GM21529 (cell line): Measurements from ENCODE around the gene PRKAR2B.

Experiments used
- ATAC-seq: cut with Tn5 transposase; IDR thresholded peaks from one replicate; pipeline ENCODE4 v1.9.1; 2021; ENCODE audit not compliant: unreplicated experiment

The PRKAR2B gene

GRCh38 chr7:107173691-107174406 is 129.3 kb downstream of the PRKAR2B start:
- peak; percentile 70 for ATAC-seq

- ATAC-seq: no peak
Observed at GRCh38 chr7:107179326-107180164, 135.0 kb downstream of the PRKAR2B start.

GRCh38 chr7:107180378-107180777 is 135.9 kb downstream of the PRKAR2B start:
- ATAC-seq: no peak

DNA sequence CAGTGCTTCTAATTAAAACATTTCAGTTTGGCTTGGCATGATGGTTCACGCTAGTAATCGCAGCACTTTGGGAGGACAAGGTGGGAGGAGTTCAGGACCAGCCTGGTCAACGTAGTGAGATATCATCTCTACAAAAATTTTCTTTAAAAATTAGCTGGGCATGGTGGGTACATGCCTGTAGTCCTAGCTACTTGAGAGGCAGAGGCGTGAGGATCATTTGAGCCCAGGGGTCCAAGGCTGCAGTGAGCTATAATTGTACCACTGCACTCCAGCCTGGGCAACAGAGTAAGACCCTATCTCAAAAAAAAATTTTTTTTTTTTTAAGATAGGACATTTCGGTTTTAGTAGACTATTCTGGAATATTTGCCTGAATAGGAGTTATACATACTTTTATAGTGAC is 136.7 kb downstream of the PRKAR2B start:
- no peak for ATAC-seq

- no peak for ATAC-seq
Observed at GRCh38 chr7:107185716-107186115, 141.2 kb downstream of the PRKAR2B start.

DNA sequence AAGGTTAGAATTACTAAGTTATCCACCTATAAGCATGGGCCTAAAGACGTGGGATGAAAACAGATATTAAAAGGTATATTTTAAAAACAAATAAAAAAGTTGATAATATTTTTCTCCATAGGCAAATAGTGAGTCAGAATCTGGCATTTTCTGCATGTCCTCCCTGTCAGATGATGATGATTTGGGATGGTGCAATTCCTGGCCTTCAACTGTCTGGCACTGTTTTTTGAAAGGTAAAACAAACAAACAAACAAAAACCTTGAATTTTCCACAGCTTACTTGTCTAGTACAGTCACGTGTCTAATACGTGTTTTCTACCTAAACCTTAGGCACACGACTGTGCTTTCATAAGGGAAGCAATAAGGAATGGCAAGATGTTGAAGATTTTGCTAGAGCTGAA is 141.7 kb downstream of the PRKAR2B start:
- ATAC-seq: no peak

GRCh38 chr7:107187774-107188173 is 143.3 kb downstream of the PRKAR2B start:
- ATAC-seq: no peak

DNA sequence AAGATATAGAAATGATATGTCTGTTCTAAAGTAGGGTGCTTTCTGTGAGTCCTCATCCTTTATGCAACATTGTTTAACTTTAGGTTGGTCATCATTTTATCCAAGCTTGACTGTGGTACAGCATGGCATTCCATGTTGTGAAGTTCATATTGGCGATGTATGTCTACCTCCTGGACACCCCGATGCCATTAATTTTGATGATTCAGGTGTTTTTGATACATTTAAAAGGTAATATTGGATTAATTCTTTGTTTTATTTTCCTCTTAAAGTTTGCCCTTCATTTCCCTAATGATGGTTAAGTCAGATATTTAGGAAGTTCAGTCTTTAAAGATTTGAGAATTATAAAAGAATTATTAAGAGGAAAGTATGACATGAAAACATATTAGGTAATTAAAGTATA is 145.6 kb downstream of the PRKAR2B start:
- no peak for ATAC-seq

DNA sequence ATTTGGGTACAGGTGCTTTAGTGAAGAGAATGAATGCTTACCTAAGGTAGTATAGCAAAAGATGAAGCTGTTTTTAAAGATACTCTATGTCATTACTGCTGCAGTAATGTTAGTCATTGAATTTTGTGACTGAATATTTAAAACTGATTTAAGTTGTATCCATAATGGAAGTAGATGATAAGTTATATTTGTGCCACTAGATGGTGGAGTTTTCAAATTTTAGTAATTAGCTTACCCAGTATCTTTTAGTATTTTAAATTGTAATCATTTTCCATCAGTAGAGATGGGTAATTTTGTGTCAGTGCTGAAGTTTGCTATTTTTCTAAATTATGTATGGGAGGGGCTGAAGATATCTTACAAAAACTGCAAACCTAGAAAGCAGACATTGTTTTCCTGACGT is 149.5 kb downstream of the PRKAR2B start:
- no peak for ATAC-seq

DNA sequence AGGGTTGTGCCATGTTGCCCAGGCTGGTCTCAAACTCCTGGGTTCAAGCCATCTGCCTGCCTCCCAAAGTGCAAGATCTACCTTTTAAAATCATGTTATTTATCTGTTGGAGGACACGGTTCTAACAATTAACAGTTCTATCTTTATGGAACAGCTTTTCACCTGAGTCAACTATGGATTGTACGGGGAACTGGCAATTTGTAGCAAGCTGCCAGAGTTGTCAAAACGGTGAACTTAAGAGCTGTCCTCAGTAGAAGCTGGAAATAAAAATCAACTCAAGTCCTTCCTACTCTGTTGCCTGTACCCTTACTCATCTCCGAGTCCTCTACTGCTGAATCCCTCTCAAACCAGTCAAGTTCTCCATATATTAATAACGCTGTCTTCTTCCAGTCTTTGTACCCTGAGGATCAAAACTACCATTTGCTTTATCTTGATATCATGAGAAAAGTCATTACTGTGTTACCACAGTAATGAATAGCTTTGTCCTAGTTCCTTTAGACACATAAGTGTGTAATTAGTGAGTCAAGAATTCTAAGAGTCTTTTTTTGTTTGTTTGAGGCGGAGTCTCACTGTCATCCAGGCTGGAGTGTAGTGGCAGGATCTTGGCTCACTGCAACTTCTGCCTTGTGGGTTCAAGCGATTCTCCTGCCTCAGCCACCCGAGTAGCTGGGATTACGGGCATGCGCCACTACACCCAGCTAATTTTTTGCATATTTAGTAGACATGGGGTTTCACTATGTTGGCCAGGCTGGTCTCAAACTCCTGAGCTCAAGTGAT is 152.5 kb downstream of the PRKAR2B start:
- ATAC-seq: no peak

GRCh38 chr7:107201795-107202450 is 157.4 kb downstream of the PRKAR2B start:
- ATAC-seq: no peak

- no peak for ATAC-seq
Observed at GRCh38 chr7:107203607-107204006, 159.1 kb downstream of the PRKAR2B start.

GRCh38 chr7:107206136-107206535 is 161.6 kb downstream of the PRKAR2B start:
- no peak for ATAC-seq

GRCh38 chr7:107206706-107207105 is 162.2 kb downstream of the PRKAR2B start:
- ATAC-seq: no peak

- ATAC-seq: no peak
Observed at GRCh38 chr7:107207459-107207858, 163.0 kb downstream of the PRKAR2B start.

- no peak for ATAC-seq
Observed at GRCh38 chr7:107208024-107208521, 163.6 kb downstream of the PRKAR2B start.

DNA sequence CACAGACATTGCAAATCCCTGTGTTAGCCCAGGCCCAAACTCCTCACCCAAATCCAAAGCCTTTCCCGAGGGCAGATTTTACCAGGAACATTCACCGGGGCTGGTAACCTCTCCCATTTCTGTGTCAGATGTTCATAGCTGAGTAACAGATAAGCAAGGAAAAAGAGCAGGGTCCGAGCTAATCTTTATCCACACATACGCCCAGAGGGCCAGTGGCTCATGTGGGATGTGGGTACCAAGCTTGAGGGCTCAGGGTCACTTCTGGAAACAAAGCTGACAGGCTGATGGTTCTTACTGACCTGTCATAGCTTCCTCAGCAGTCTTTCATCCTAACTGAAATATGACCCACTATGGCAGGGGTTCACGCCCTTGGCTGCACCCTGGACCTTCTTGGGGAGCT is 164.1 kb downstream of the PRKAR2B start:
- no peak for ATAC-seq

GRCh38 chr7:107209565-107209964 is 165.1 kb downstream of the PRKAR2B start:
- ATAC-seq: no peak

DNA sequence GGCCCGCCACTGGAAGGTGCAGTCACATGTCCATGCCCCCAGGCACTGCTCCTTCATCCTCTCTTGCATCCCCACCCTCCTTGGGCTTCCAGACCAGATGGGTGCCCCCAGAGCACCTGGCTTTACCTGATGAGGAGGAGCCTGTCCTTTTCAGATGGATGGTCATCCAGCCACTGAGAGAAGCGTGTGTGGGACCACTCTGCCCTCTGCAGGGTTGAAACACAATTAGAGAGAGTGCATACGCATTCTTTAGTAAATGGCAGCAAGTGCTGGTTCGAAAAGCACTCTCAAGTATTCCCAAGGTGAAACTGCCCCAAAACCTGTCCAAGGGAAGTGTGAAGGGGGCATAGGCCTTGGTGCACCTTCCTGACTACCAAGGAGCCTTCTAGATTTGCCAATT is 165.9 kb downstream of the PRKAR2B start:
- no peak for ATAC-seq
